Measurements from ENCODE around the gene SGK1.
"Not testable (repeated sequence)": the region's sequence is repeated elsewhere in the genome, so short reads cannot be mapped to it uniquely, and the experiment has no call there.

SGK1 gene

GRCh38 chr6:134221250-134221649 lies 96.7 kb downstream of the SGK1 start:
- no peak for DNase-seq (ENCODE audit: low spot score)

- no peak for DNase-seq (ENCODE audit: low spot score)
These were observed 100.1 kb downstream of the SGK1 start for GRCh38 chr6:134217798-134218140.

- no peak for DNase-seq (ENCODE audit: low spot score)
These were observed 100.7 kb downstream of the SGK1 start for GRCh38 chr6:134217105-134217797.

- DNase-seq (ENCODE audit: low spot score), result no peak
These were observed 101.5 kb downstream of the SGK1 start for GRCh38 chr6:134216301-134217010.

GRCh38 chr6:134213410-134213809 lies 104.5 kb downstream of the SGK1 start:
- DNase-seq (ENCODE audit: low spot score), result not testable (repeated sequence)

- peak; percentile 57 for DNase-seq (ENCODE audit: low spot score)
These were observed 106.6 kb downstream of the SGK1 start for GRCh38 chr6:134211297-134211696.

- no peak for DNase-seq (ENCODE audit: low spot score)
These were observed 110.5 kb downstream of the SGK1 start for GRCh38 chr6:134207421-134207820.

- DNase-seq (ENCODE audit: low spot score), result no peak
These were observed 112.5 kb downstream of the SGK1 start for GRCh38 chr6:134205366-134205765.

GRCh38 chr6:134204759-134205158 lies 113.2 kb downstream of the SGK1 start:
- DNase-seq (ENCODE audit: low spot score), result not testable (repeated sequence)

- no peak for DNase-seq (ENCODE audit: low spot score)
These were observed 113.9 kb downstream of the SGK1 start for GRCh38 chr6:134204031-134204430.

GRCh38 chr6:134201716-134202115 lies 116.2 kb downstream of the SGK1 start:
- DNase-seq (ENCODE audit: low spot score), result no peak

GRCh38 chr6:134199848-134200606 lies 117.9 kb downstream of the SGK1 start:
- no peak for DNase-seq (ENCODE audit: low spot score)

- no peak for DNase-seq (ENCODE audit: low spot score)
These were observed 119.8 kb downstream of the SGK1 start for GRCh38 chr6:134198093-134198492.

- not testable (repeated sequence) for DNase-seq (ENCODE audit: low spot score)
These were observed 120.2 kb downstream of the SGK1 start for GRCh38 chr6:134197685-134198084.

GRCh38 chr6:134196568-134197193 lies 121.2 kb downstream of the SGK1 start:
- DNase-seq (ENCODE audit: low spot score), result no peak

GRCh38 chr6:134195985-134196384 lies 121.9 kb downstream of the SGK1 start:
- no peak for DNase-seq (ENCODE audit: low spot score)

GRCh38 chr6:134195164-134195906 lies 122.6 kb downstream of the SGK1 start:
- no peak for DNase-seq (ENCODE audit: low spot score)

GRCh38 chr6:134193536-134194498 lies 124.1 kb downstream of the SGK1 start:
- DNase-seq (ENCODE audit: low spot score), result no peak

GRCh38 chr6:134192609-134193008 lies 125.3 kb downstream of the SGK1 start:
- DNase-seq (ENCODE audit: low spot score), result not testable (repeated sequence)

- no peak for DNase-seq (ENCODE audit: low spot score)
These were observed 127.0 kb downstream of the SGK1 start for GRCh38 chr6:134190883-134191282.

- no peak for DNase-seq (ENCODE audit: low spot score)
These were observed 130.2 kb downstream of the SGK1 start for GRCh38 chr6:134187751-134188150.

Data from globus pallidus (tissue), 1 donor.